Measurements from ENCODE around the gene MUCL3.

Gene MUCL3

DNA sequence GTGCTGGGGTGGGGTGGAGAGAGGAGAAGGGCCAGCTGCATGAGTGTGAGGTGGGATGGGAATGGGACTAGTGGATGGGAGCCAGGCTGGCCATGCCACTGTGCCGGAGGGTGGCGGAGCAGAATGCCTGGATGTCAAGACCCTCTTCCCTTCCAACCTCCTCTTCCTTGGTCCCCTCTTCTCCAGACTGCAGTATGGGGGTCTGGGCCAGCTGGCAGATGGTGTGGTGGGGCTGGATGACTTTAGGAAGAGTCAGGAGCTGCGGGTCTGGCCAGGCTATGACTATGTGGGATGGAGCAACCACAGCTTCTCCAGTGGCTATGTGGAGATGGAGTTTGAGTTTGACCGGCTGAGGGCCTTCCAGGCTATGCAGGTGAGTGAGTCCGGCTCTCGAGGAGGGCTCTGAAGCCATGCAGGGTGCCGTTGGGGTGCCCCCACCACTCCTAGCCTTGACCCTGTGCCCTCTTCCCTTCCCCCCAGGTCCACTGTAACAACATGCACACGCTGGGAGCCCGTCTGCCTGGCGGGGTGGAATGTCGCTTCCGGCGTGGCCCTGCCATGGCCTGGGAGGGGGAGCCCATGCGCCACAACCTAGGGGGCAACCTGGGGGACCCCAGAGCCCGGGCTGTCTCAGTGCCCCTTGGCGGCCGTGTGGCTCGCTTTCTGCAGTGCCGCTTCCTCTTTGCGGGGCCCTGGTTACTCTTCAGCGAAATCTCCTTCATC is 48.8 kb upstream of the MUCL3 start:
- no peak overlapping the region for H3K4me2 ChIP-seq (ENCODE audit: low read length)
- TF ChIP-seq EZH2 (IDR thresholded peaks at IDR 0.05; ENCODE audit: borderline replicate concordance, low read length) = no peak
- TF ChIP-seq, protein P1, sequence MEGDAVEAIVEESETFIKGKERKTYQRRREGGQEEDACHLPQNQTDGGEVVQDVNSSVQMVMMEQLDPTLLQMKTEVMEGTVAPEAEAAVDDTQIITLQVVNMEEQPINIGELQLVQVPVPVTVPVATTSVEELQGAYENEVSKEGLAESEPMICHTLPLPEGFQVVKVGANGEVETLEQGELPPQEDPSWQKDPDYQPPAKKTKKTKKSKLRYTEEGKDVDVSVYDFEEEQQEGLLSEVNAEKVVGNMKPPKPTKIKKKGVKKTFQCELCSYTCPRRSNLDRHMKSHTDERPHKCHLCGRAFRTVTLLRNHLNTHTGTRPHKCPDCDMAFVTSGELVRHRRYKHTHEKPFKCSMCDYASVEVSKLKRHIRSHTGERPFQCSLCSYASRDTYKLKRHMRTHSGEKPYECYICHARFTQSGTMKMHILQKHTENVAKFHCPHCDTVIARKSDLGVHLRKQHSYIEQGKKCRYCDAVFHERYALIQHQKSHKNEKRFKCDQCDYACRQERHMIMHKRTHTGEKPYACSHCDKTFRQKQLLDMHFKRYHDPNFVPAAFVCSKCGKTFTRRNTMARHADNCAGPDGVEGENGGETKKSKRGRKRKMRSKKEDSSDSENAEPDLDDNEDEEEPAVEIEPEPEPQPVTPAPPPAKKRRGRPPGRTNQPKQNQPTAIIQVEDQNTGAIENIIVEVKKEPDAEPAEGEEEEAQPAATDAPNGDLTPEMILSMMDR (IDR thresholded peaks at IDR 0.05; ENCODE audit: low read length) = no peak
- no peaks in the 10 kb centered on the region for H4K20me1 ChIP-seq (ENCODE audit: insufficient read depth, low read length)
- H3F3A ChIP-seq (ENCODE audit: insufficient read depth, low read length) = no peaks in the 10 kb centered on the region
- H3K79me2 ChIP-seq (ENCODE audit: insufficient read depth, low read length) = no peaks in the 10 kb centered on the region
- no peak overlapping the region for H3K4me3 ChIP-seq (ENCODE audit: low read depth, low read length, poor library complexity, severe bottlenecking)
- peaks cover 12% of the 10 kb centered on the region; the same call in 1 of the 2 replicates for H3K27me3 ChIP-seq (ENCODE audit: insufficient read depth, low read length)
- no peak overlapping the region for H3K27ac ChIP-seq (ENCODE audit: low read depth, low read length, poor library complexity, severe bottlenecking)
- H2AFZ ChIP-seq (ENCODE audit: low read length) = no peak overlapping the region
- no peak overlapping the region for H3K9ac ChIP-seq (ENCODE audit: low read length)
- H3K9me3 ChIP-seq (ENCODE audit: low read length) = no peaks in the 10 kb centered on the region
- no peaks in the 10 kb centered on the region for H3K36me3 ChIP-seq (ENCODE audit: insufficient read depth, low read length)
- H3K4me1 ChIP-seq (ENCODE audit: insufficient read depth, low read length, severe bottlenecking) = no peaks in the 10 kb centered on the region
- no peaks in the 10 kb centered on the region for H3K9me2 ChIP-seq (ENCODE audit: low read depth, low read length)

DNA sequence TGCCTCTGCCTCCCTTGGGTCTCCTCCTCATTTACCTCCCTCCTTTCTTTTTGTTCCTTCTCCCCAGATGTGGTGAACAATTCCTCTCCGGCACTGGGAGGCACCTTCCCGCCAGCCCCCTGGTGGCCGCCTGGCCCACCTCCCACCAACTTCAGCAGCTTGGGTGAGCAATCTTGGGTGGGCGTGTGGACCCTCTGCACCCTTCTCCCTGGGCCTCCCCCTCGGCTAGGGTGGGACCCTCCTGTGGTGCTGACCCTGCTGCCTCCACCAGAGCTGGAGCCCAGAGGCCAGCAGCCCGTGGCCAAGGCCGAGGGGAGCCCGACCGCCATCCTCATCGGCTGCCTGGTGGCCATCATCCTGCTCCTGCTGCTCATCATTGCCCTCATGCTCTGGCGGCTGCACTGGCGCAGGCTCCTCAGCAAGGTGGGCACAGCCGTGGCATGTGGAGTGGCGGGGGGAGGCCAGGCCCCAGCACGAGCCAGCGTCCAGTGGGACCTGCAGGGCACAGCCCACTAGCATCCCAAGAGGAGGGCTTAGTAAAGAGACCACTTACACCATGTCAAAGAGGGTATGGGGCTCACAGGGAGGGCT is 47.7 kb upstream of the MUCL3 start:
- Histone ChIP-seq H3K9me3 (ENCODE audit: low read length) (no peaks in the 10 kb centered on the region), H3K27me3 (ENCODE audit: insufficient read depth, low read length) (peaks cover 12% of the 10 kb centered on the region; the same call in 1 of the 2 replicates), H4K20me1 (ENCODE audit: insufficient read depth, low read length) (no peaks in the 10 kb centered on the region), H3K36me3 (ENCODE audit: insufficient read depth, low read length) (no peaks in the 10 kb centered on the region), H2AFZ (ENCODE audit: low read length) (no peak overlapping the region), H3K79me2 (ENCODE audit: insufficient read depth, low read length) (no peaks in the 10 kb centered on the region), H3K27ac (ENCODE audit: low read depth, low read length, poor library complexity, severe bottlenecking) (no peak overlapping the region), H3K4me2 (ENCODE audit: low read length) (no peak overlapping the region), H3K4me3 (ENCODE audit: low read depth, low read length, poor library complexity, severe bottlenecking) (no peak overlapping the region), H3K9ac (ENCODE audit: low read length) (no peak overlapping the region), H3K4me1 (ENCODE audit: insufficient read depth, low read length, severe bottlenecking) (no peaks in the 10 kb centered on the region), H3K9me2 (ENCODE audit: low read depth, low read length) (no peaks in the 10 kb centered on the region), H3F3A (ENCODE audit: insufficient read depth, low read length) (no peaks in the 10 kb centered on the region)
- TF ChIP-seq, protein P1 (IDR thresholded peaks at IDR 0.05; ENCODE audit: low read length) = peak; percentile 25; the same call in 1 of the 2 replicates
- no peak for TF ChIP-seq EZH2 (IDR thresholded peaks at IDR 0.05; ENCODE audit: borderline replicate concordance, low read length)

DNA sequence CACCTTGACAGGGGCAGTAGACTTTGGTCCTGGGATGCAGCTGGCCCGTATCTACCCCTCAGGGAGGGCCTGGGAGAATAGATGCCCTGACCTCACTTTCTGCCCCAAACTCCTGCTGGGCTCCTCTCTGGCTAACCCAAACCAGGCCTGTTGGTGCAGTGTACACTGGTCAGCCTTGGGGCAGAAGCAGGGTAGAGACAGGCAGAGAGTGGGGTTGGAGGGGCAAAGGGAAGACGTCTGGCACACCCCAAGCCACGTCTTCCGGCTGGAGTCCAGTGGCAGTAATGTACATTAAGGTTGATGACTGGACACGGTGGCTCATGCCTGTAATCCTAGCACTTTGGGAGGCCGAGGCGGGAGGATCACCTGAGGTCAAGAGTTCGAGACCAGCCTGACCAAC is 47.1 kb upstream of the MUCL3 start:
- TF ChIP-seq, protein P1 (IDR thresholded peaks at IDR 0.05; ENCODE audit: low read length) = no peak
- no peak for TF ChIP-seq EZH2 (IDR thresholded peaks at IDR 0.05; ENCODE audit: borderline replicate concordance, low read length)
- H3K27ac ChIP-seq (ENCODE audit: low read depth, low read length, poor library complexity, severe bottlenecking) = no peak overlapping the region
- H2AFZ ChIP-seq (ENCODE audit: low read length) = no peak overlapping the region
- H3K9ac ChIP-seq (ENCODE audit: low read length) = no peak overlapping the region
- H3K4me1 ChIP-seq (ENCODE audit: insufficient read depth, low read length, severe bottlenecking) = no peaks in the 10 kb centered on the region
- no peaks in the 10 kb centered on the region for H3K36me3 ChIP-seq (ENCODE audit: insufficient read depth, low read length)
- peaks cover 12% of the 10 kb centered on the region; the same call in 1 of the 2 replicates for H3K27me3 ChIP-seq (ENCODE audit: insufficient read depth, low read length)
- no peaks in the 10 kb centered on the region for H3K9me2 ChIP-seq (ENCODE audit: low read depth, low read length)
- no peaks in the 10 kb centered on the region for H3F3A ChIP-seq (ENCODE audit: insufficient read depth, low read length)
- H3K9me3 ChIP-seq (ENCODE audit: low read length) = no peaks in the 10 kb centered on the region
- no peak overlapping the region for H3K4me3 ChIP-seq (ENCODE audit: low read depth, low read length, poor library complexity, severe bottlenecking)
- no peaks in the 10 kb centered on the region for H4K20me1 ChIP-seq (ENCODE audit: insufficient read depth, low read length)
- H3K4me2 ChIP-seq (ENCODE audit: low read length) = no peak overlapping the region
- no peaks in the 10 kb centered on the region for H3K79me2 ChIP-seq (ENCODE audit: insufficient read depth, low read length)
